HG03139 (cell line): ENCODE measurements around the gene BPI.
"Not testable (repeated sequence)": the region's sequence is repeated elsewhere in the genome, so short reads cannot be mapped to it uniquely, and the experiment has no call there.

Experiments
- ATAC-seq: cut with Tn5 transposase; IDR thresholded peaks from one replicate; pipeline ENCODE4 v1.9.1; 2021; ENCODE audit not compliant: unreplicated experiment

BPI gene

DNA sequence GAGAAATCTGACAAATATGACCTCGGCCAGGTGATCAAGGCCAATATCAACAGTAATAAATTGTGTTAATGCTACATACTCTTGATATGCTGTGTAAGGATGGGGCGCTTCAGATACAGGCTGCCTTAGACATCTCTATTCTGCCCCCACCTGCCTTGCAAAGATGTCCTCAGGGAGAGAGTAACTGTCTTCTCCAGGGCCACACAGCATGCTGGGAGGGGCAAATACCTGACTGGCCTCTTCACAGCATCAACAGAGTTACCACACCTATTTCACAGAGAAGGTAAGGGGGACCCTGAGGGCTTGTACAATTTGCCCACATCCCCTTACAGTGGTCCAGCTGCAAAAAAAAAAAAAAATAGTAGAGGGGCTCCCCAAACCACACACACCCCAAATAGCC is 26.3 kb upstream of the BPI start:
- no peak for ATAC-seq

GRCh38 chr20:38278131-38278530 is 25.8 kb upstream of the BPI start:
- no peak for ATAC-seq

GRCh38 chr20:38278763-38279162 is 25.2 kb upstream of the BPI start:
- ATAC-seq = no peak

DNA sequence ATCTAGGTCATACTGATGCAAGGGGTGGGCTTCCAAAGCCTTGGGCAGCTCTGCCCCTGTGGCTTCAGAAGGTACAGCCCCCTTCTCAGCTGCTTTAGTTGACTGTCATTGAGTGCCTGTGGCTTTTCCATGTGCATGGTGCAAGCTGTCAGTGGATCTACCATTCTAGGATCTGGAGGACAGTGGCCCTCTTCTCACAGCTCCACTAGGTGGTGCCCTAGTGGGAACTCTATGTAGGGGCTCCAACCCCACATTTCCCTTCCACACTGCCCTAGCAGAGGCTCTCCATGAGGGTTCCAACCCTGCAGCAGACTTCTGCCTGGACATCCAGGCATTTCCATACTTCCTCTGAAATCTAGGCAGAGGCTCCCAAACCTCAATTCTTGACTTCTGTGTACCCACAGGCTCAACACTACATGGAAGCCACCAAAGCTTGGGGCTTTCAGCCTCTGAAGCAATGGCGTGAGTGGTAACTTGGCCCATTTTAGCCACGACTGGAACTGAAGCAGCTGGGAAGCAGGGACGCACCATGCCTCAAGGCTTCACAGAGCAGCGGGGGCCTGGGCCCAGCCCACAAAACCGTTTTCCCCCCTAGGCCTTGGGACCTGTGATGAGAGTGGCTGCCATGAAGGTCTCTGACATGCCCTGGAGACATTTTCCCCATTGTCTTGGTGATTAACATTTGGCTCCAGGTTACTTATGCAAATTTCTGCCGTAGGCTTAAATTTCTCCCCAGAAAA is 22.6 kb upstream of the BPI start:
- not testable (repeated sequence) for ATAC-seq

- no peak for ATAC-seq
Observed at GRCh38 chr20:38283236-38283635, 20.7 kb upstream of the BPI start.

- ATAC-seq = not testable (repeated sequence)
Observed at GRCh38 chr20:38284066-38284650, 19.8 kb upstream of the BPI start.

- no peak for ATAC-seq
Observed at GRCh38 chr20:38284893-38285444, 19.0 kb upstream of the BPI start.

DNA sequence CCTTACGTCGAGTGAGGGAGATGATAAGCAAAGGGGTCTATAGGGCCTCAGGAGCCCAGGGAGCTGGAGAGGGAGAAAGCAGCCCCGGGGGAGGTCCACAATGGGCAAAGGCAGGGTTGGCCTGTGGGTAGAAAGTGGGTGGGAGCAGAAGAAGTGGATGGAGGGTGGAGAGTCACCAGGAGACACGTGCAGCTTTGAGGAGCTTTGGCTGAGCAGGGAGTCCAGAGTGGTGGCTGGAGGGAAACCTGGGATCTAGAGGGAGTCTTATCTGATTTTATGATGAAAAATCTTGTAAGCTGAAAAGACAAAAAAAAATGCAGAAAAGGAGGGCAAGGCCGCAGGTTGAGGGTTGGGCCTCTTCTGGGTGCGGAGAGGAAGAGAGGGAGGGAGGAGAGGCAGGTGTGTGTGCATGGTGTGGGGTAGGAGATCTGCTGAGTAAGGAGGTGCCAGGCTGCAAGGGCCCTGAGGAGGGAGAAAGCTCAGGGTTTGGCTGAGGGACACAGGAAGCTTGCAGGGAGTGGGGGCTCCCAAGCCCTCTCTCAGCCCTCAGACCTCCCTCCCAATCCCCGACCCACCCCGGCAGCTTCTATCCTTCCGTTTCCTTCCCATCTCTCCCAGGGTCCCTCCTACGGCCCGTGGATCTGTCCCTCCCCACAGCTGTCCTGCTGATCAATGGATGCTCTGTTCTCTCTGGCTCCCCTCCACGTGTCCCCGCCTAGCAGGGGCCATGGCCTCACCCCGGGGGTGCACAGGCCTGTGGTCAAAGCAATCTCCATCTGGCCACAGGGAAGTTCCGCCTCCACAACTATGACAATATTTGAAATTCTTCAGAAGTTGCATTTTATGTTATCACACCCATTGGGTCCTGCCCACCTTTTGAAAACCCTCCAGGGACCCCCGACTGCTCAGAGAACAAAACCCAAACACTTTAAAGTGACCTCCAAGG is 17.1 kb upstream of the BPI start:
- no peak for ATAC-seq

DNA sequence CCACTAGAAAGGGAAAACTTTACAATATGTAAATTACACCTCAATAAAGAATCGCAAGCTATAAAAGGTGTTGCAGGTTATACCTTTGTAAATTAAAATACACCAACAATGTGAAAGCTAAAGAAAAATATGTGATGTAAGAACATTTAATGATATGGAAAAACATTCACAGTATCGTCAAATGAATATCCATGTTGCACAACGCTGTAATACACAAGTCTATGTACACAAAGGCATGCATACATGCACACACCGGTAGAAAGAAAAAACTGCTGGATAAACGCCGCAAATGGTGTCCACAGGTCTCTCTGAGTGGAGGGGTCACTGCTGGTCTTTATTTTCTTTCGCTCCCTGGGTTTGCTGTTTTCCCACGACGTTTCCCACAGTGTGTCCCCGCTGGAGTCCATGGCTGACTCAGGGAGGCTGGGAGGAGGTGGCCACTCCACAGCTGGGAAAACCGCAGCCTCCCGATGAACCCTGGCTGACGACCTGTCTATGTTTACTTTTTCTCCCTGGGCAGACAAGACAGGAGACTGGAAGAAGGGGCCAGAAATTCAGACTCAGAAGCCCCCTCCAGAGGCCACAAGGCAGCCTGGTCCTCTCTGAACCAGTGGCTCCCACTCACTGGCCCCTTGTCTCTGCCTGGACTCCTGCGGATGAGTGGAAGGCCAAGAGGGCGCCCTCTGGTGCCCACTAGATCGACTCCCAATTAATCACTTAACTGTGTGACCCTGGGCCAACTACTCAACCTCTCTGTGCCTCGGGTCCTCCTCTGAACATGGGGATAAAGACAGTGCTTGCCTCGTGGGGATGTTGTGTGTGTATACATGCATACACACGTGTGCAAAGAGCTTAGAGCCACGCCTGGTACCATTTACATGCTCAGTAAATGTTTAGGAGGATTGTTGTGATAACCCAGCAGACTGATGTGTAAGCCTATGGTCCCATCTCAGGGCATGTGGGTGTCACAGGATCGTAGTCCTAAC is 12.8 kb upstream of the BPI start:
- no peak for ATAC-seq

GRCh38 chr20:38291966-38292365 is 12.0 kb upstream of the BPI start:
- ATAC-seq = no peak

- ATAC-seq = no peak
Observed at GRCh38 chr20:38293491-38294065, 10.4 kb upstream of the BPI start.

- no peak for ATAC-seq
Observed at GRCh38 chr20:38294076-38294591, 9.8 kb upstream of the BPI start.

- no peak for ATAC-seq
Observed at GRCh38 chr20:38295811-38296210, 8.1 kb upstream of the BPI start.

DNA sequence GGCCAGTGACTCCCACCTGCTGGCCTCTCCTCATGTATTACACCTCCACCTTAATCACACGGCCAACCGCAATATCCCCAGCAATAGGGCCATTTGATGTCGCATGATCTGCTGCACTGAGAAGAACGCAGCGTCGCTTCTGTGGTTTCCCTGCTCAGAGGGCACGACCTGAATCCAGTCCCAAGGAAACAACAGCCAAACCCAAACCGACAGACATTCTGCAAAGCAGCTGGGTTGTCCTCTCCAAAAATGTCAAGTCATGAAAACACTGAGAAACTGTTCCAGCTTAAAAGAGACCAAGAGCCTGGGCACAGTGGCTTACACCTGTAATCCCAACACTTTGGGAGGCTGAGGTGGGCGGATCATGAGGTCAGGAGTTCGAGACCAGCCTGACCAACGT is 7.5 kb upstream of the BPI start:
- no peak for ATAC-seq

GRCh38 chr20:38297916-38298674 is 5.9 kb upstream of the BPI start:
- ATAC-seq = no peak

GRCh38 chr20:38298768-38299288 is 5.1 kb upstream of the BPI start:
- ATAC-seq = no peak

DNA sequence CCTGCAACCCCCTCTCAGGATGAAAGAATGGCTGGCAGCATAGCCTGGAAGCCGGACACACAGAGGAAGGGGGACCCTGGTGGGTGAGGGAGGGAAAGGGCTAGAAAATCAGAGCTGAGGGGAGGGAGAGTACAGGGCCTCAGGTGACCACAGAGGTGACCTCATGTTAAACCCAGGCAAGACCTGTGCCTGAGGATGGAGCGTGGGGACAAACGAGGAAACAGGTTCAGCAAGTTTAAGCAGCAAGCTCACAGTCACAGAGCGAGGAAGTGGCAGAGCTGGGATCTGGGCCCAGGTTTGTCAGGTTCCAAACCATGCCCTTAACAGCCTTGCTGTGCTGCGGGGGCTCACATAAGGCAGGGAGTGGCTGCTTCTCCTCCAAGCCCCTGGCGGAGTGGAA is 4.0 kb upstream of the BPI start:
- ATAC-seq = no peak

- no peak for ATAC-seq
Observed at GRCh38 chr20:38300438-38300837, 3.5 kb upstream of the BPI start.

GRCh38 chr20:38301309-38301708 is 2.6 kb upstream of the BPI start:
- no peak for ATAC-seq
